Hepatocyte (in vitro differentiated cells): Measurements from ENCODE around the gene MEIS3.

Experiments used
- CTCF ChIP-seq: fragments of 200-600 bp; sonication (generic); IDR thresholded peaks from 2 replicates; pipeline ENCODE4 v1.5.1; 2016; ENCODE audit warnings: antibody characterized with exemption, mild to moderate bottlenecking; ENCODE audit not compliant: poor library complexity
- EZH2 ChIP-seq: fragments of 200-600 bp; sonication (generic); IDR thresholded peaks from 2 replicates; pipeline ENCODE4 v1.6.1; 2016; ENCODE audit warnings: antibody characterized with exemption, mild to moderate bottlenecking, borderline replicate concordance
- EZH2phosphoT487 ChIP-seq: fragments of 200-600 bp; sonication (generic); IDR thresholded peaks from one replicate; pipeline ENCODE4 v1.6.1; 2018; ENCODE audit warnings: antibody characterized with exemption, mild to moderate bottlenecking, low read depth, moderate library complexity; ENCODE audit not compliant: unreplicated experiment, severe bottlenecking

GRCh38 chr19:47362321-47362720, 57.0 kb downstream of the MEIS3 start:
- no peak for TF ChIP-seq CTCF
- TF ChIP-seq EZH2phosphoT487, result no peak
- no peak for TF ChIP-seq EZH2
